Fibroblast of villous mesenchyme (primary cell): ENCODE measurements around the gene HDAC3. TPM values are rescaled to one million over a fixed set of nuclear protein-coding genes. Genes with fewer than 3 reads are reported as not detected.

Experiments
- DNase-seq: peaks from one replicate; pipeline ENCODE4 v3.0.0-alpha.2; 2010; ENCODE audit warnings: low read depth
- H3K4me3 ChIP-seq: 2 replicates; pipeline ENCODE4 v1.5.1; 2011; ENCODE audit warnings: low read depth, mild to moderate bottlenecking, low read length
- CTCF ChIP-seq: IDR thresholded peaks from 2 replicates; pipeline ENCODE4 v1.5.1; 2012; ENCODE audit warnings: low read depth, mild to moderate bottlenecking, low read length; ENCODE audit not compliant: insufficient read depth
- total RNA-seq: library from RNA; depleted of rRNA; stranded (reverse); fragments of >200 nt; gene quantifications from 2 replicates; pipeline ENCODE4 v1.2.3, GENCODE V29; 2012

The HDAC3 gene
- total RNA-seq, 1 donor, result 53.5 TPM

- H3K4me3 ChIP-seq, result no peak overlapping the region
- DNase-seq, result no peak
- TF ChIP-seq CTCF, result no peak
Measured at GRCh38 chr5:141680178-141680577, 43.5 kb upstream of the HDAC3 start.

DNA sequence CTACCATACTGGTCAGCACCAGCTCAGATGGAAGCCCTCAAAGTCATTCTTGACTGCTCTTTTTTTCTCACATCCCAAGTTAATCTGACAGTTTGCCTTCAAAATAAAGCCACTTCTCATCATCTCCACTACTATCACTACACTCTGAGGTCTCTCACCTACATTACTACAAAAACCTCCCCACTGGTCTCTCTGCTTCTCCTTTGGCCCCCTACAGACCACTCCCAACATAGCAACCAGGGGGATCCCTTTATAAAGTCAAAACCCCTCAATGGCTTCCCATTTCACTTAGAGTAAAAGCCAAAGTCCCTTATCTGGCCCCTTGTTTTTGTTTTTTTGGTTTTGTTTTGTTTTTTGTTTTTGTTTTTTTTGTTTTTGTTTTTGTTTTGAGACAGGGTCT lies 40.8 kb upstream of the HDAC3 start:
- TF ChIP-seq CTCF, result peak; percentile 36
- no peak for DNase-seq
- no peak overlapping the region for H3K4me3 ChIP-seq

- no peak overlapping the region for H3K4me3 ChIP-seq
- no peak for TF ChIP-seq CTCF
- DNase-seq, result no peak
Measured at GRCh38 chr5:141675672-141676071, 39.0 kb upstream of the HDAC3 start.

DNA sequence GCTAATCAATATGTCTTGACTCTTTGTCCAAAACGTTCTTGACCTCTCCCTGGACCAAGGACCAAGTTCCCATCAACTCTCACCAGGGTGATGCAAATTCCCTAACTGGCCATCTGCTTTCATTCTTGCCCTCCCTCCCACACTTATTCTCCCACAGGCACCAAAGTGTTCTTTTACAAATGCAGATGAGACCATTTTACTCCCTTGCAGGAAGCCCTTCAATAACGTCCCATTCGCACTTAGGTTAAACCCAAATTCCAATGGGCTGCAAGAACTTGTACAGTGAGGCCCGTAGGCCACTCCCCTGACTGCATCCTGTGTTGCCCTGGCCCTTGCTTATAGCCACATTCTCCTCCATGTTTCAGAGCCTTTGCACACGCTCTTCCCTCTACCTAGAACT lies 38.1 kb upstream of the HDAC3 start:
- no peak for TF ChIP-seq CTCF
- DNase-seq, result no peak
- H3K4me3 ChIP-seq, result no peak overlapping the region

DNA sequence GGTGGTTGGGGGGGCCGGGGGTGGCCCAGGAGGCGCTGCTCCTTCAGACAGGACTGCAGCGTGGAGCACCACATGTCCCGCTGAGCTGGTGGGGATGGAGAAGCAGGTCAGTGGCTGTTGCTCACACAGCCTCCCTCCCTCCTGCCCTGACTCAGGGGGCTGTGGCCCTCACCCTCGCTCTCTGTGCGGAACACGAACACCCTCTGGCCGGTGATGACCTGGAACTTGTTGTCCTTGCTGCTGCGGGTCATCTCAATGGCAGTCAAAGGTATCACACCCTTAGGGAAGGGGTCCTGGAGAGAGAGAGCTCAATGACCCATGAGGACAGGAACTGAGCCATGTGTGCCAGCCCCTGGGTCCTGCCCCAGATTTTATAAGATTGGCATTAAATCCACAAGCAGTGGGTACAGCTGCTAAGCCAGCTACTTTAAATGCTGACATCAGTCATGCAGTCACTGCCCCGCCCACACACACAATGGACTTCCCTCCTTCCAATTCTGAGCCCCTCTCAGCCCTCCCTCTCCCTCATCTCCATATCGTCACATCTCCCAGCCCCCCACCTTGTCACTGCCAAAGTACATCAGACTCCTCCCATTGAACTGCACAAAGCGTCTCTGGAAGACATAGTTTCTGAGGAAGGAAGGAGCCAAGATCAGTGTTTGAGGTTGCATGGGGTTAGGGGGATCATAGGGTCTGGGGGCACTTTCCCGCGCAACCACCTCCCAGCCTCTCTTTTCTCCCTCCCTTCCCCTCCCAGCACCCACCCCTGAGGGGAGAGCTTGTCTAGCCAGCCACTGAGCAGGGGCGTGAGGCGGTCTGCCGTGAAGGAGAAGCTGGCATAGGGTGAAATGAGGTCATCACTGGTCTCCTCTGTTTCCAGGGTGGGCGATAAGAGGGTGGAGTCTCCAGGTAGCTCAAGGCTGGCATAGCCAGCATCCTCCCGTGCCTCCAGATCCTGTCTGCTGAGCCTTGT lies 36.5 kb upstream of the HDAC3 start:
- no peak for DNase-seq
- H3K4me3 ChIP-seq, result no peak overlapping the region
- TF ChIP-seq CTCF, result no peak

- TF ChIP-seq CTCF, result no peak
- no peak for DNase-seq
- H3K4me3 ChIP-seq, result no peak overlapping the region
Measured at GRCh38 chr5:141672071-141672840, 35.6 kb upstream of the HDAC3 start.
